Duodenal mucosa (tissue), 2 donors: ENCODE measurements around the gene ADCY10.
"Not testable (repeated sequence)": the region's sequence is repeated elsewhere in the genome, so short reads cannot be mapped to it uniquely, and the experiment has no call there.

Experiments
- H3K27ac ChIP-seq: one replicate; pipeline ENCODE4 v1.7.0; 2013; ENCODE audit warnings: low read depth, low read length
- H3K27me3 ChIP-seq, 2 donors: one replicate each; pipeline ENCODE4 v1.7.0; 2013; ENCODE audit warnings: low read length in 2 of 2, control low read depth in 1 of 2; ENCODE audit not compliant: insufficient read depth in 2 of 2, control insufficient read depth in 1 of 2
- H3K36me3 ChIP-seq, 2 donors: one replicate each; pipeline ENCODE4 v1.7.0; 2013; ENCODE audit warnings: low read length in 2 of 2, control low read depth in 1 of 2; ENCODE audit not compliant: insufficient read depth in 2 of 2, control insufficient read depth in 1 of 2
- H3K4me1 ChIP-seq, 2 donors: one replicate each; pipeline ENCODE4 v1.7.0; 2013; ENCODE audit warnings: low read length in 2 of 2, control low read depth in 1 of 2; ENCODE audit not compliant: insufficient read depth in 2 of 2, control insufficient read depth in 1 of 2
- H3K4me3 ChIP-seq, 2 donors: one replicate each; pipeline ENCODE4 v1.7.0; 2013; ENCODE audit warnings: low read length in 2 of 2, low read depth in 1 of 2
- H3K9ac ChIP-seq, 2 donors: one replicate each; pipeline ENCODE4 v1.7.0; 2013; ENCODE audit warnings: low read length in 2 of 2, low read depth in 1 of 2
- H3K9me3 ChIP-seq, 2 donors: one replicate each; pipeline ENCODE4 v1.7.0; 2013; ENCODE audit warnings: low read length in 2 of 2, control low read depth in 1 of 2; ENCODE audit not compliant: control insufficient read depth in 1 of 2

ADCY10 gene

GRCh38 chr1:167836197-167836596 lies 77.7 kb downstream of the ADCY10 start:
- no peak overlapping the region for H3K4me3 ChIP-seq
- no peaks in the 10 kb centered on the region for H3K9me3 ChIP-seq
- no peaks in the 10 kb centered on the region for H3K27me3 ChIP-seq
- no peaks in the 10 kb centered on the region for H3K4me1 ChIP-seq
- H3K36me3 ChIP-seq: no peaks in the 10 kb centered on the region
- no peak overlapping the region for H3K9ac ChIP-seq
- no peak overlapping the region for H3K27ac ChIP-seq

DNA sequence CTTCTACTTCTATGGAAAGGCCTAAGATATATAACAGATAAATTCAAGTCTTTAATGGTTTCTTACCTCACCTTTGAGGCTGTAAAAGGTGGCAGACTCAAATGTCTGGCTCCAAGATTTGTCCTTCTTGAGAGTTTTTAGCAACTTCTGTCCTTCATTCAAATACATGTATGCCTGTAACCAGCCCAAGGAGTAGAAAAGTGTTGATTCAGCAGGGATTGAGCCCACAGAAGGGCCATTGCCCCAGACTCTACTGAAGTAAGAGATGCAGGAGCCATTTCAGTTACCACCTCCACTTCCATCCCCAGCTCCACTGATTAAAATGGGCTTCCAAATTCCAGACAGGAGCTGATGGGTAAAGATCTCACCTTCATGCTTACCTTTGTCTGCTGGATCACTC lies 80.0 kb downstream of the ADCY10 start:
- H3K27ac ChIP-seq: no peak overlapping the region
- no peak overlapping the region for H3K9ac ChIP-seq
- no peaks in the 10 kb centered on the region for H3K36me3 ChIP-seq

GRCh38 chr1:167832693-167833092 lies 81.2 kb downstream of the ADCY10 start:
- Histone ChIP-seq H3K27ac (no peak overlapping the region), H3K9ac (no peak overlapping the region), H3K27me3 (no peaks in the 10 kb centered on the region), H3K9me3 (no peaks in the 10 kb centered on the region), H3K36me3 (no peaks in the 10 kb centered on the region), H3K4me1 (no peaks in the 10 kb centered on the region), H3K4me3 (no peak overlapping the region)

More for the DNA sequence above, 80.0 kb downstream of the ADCY10 start:
- Histone ChIP-seq H3K9me3 (no peaks in the 10 kb centered on the region), H3K4me1 (no peaks in the 10 kb centered on the region), H3K4me3 (no peak overlapping the region), H3K27me3 (no peaks in the 10 kb centered on the region)

GRCh38 chr1:167830668-167831067 lies 83.3 kb downstream of the ADCY10 start:
- not testable (repeated sequence) for H3K9ac ChIP-seq, H3K4me3 ChIP-seq, H3K4me1 ChIP-seq, H3K36me3 ChIP-seq, H3K9me3 ChIP-seq, H3K27me3 ChIP-seq, H3K27ac ChIP-seq

- Histone ChIP-seq H3K9me3 (no peaks in the 10 kb centered on the region), H3K27ac (no peak overlapping the region), H3K9ac (no peak overlapping the region), H3K36me3 (no peaks in the 10 kb centered on the region), H3K4me1 (no peaks in the 10 kb centered on the region), H3K4me3 (no peak overlapping the region), H3K27me3 (no peaks in the 10 kb centered on the region)
These were observed 84.1 kb downstream of the ADCY10 start for GRCh38 chr1:167829868-167830267.

GRCh38 chr1:167826127-167826526 lies 87.8 kb downstream of the ADCY10 start:
- Histone ChIP-seq H3K9me3 (no peaks in the 10 kb centered on the region), H3K36me3 (no peaks in the 10 kb centered on the region), H3K9ac (no peak overlapping the region)

GRCh38 chr1:167825419-167826079 lies 88.4 kb downstream of the ADCY10 start:
- Histone ChIP-seq H3K4me1 (peaks cover 0 to 6% of the 10 kb centered on the region in 2 donors), H3K27ac (no peak overlapping the region), H3K36me3 (no peaks in the 10 kb centered on the region), H3K9ac (no peak overlapping the region), H3K9me3 (no peaks in the 10 kb centered on the region), H3K27me3 (no peaks in the 10 kb centered on the region), H3K4me3 (no peak overlapping the region)

More at GRCh38 chr1:167826127-167826526, 87.8 kb downstream of the ADCY10 start:
- Histone ChIP-seq H3K4me3 (no peak overlapping the region), H3K27ac (no peak overlapping the region), H3K4me1 (peaks cover 0 to under 1% of the 10 kb centered on the region in 2 donors), H3K27me3 (no peaks in the 10 kb centered on the region)

DNA sequence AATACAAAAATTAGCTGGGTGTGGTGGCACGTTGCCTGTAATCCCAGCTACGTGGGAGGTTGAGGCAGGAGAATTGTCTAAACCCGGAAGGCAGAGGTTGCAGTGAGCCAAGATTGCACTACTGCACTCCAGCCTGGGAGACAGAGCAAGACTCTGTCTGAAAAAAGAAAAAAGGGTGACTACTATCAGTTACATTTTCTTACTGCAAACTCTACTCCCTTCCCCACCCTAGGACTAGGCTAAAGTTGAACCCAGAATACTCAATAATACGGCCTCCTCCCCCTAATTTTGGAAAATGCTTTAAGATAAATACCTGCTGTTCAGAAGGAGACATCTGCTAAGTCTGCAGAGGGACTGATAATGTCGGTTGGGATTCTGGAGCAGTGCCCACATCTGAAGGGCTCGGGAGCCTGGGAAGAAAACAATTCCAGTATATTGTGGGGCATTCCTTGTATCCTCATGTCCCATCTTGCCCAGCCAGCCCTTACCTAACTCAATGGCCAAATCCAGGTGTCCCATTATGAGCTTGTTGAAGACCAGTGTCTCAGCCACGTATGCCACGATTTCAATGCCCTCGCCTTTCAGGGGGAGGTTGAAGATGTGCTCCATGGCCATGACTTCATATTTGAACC lies 89.7 kb downstream of the ADCY10 start:
- H3K9me3 ChIP-seq: no peaks in the 10 kb centered on the region
- H3K36me3 ChIP-seq: no peaks in the 10 kb centered on the region
- H3K4me1 ChIP-seq: peaks cover 0 to 8% of the 10 kb centered on the region in 2 donors
- H3K9ac ChIP-seq: no peak overlapping the region
- no peak overlapping the region for H3K27ac ChIP-seq
- no peak overlapping the region for H3K4me3 ChIP-seq
- no peaks in the 10 kb centered on the region for H3K27me3 ChIP-seq

- Histone ChIP-seq H3K27ac (no peak overlapping the region), H3K4me1 (peaks cover 0 to 13% of the 10 kb centered on the region in 2 donors), H3K4me3 (no peak overlapping the region), H3K27me3 (no peaks in the 10 kb centered on the region), H3K9me3 (no peaks in the 10 kb centered on the region), H3K36me3 (no peaks in the 10 kb centered on the region), H3K9ac (no peak overlapping the region)
These were observed 91.8 kb downstream of the ADCY10 start for GRCh38 chr1:167821969-167822685.

- Histone ChIP-seq H3K4me3 (no peak overlapping the region), H3K27ac (no peak overlapping the region)
These were observed 92.6 kb downstream of the ADCY10 start for GRCh38 chr1:167821356-167821685.

More at GRCh38 chr1:167821356-167821685, 92.6 kb downstream of the ADCY10 start:
- no peaks in the 10 kb centered on the region for H3K36me3 ChIP-seq
- no peaks in the 10 kb centered on the region for H3K9me3 ChIP-seq
- H3K4me1 ChIP-seq: peaks cover 0 to 13% of the 10 kb centered on the region in 2 donors
- H3K9ac ChIP-seq: no peak overlapping the region
- H3K27me3 ChIP-seq: no peaks in the 10 kb centered on the region
